ENCODE measurements around the gene SRP54.
"Not testable (repeated sequence)": the region's sequence is repeated elsewhere in the genome, so short reads cannot be mapped to it uniquely, and the experiment has no call there.

- TF ChIP-seq CTCF (IDR thresholded peaks at IDR 0.05; ENCODE audit: insufficient read depth, low read depth, low read length); EZH2 (IDR thresholded peaks at IDR 0.05; ENCODE audit: insufficient read depth, low read length): not testable (repeated sequence)
These were observed 55.5 kb downstream of the SRP54 start for GRCh38 chr14:35038312-35038711.
